Panc1 (cell line): ENCODE data around the gene IRF2. TPM values are rescaled to one million over a fixed set of nuclear protein-coding genes. Genes with fewer than 3 reads are reported as not detected.

ENCODE experiments used
- ATAC-seq: fragments of 200-7000 bp; cut with Tn5 transposase; 2 replicates; pipeline ENCODE4 v1.9.1; 2020; ENCODE audit warnings: mild to moderate bottlenecking, moderate library complexity
- BruUV-seq: library from RNA; stranded (reverse); fragments of 400-500 nt; replicated peaks from 2 replicates; lab custom pipeline; 2021; lab: Mats Ljungman, UMichigan
- CTCF ChIA-PET: fragments of 300-600 bp; sonication (Branson Sonifier 250); formaldehyde crosslinking; loops from one replicate; lab custom pipeline; 2022; ENCODE audit warnings: antibody characterized with exemption; lab: Charles Lee
- POLR2A ChIA-PET: fragments of 300-600 bp; sonication (Branson Sonifier 250); formaldehyde crosslinking; loops from one replicate; lab custom pipeline; 2022; ENCODE audit warnings: antibody characterized with exemption; lab: Charles Lee
- DNase-seq: peaks from one replicate; pipeline ENCODE4 v3.0.0-alpha.2; 2010; ENCODE audit warnings: low read depth, low spot score
- H3K27ac ChIP-seq: 2 replicates; pipeline ENCODE4 v1.5.1; 2011; ENCODE audit warnings: mild to moderate bottlenecking, low read length, inconsistent platforms
- H3K27me3 ChIP-seq: fragments of 200-500 bp; sonication (Bioruptor generic); 2 replicates; pipeline ENCODE4 v1.6.0; 2014; ENCODE audit warnings: low read length, inconsistent platforms; ENCODE audit not compliant: control insufficient read depth, insufficient read depth
- H3K36me3 ChIP-seq: fragments of 200-500 bp; sonication (Bioruptor generic); 2 replicates; pipeline ENCODE4 v1.5.1; 2014; ENCODE audit warnings: inconsistent platforms, mild to moderate bottlenecking, low read length, moderate library complexity; ENCODE audit not compliant: control insufficient read depth, insufficient read depth
- H3K4me1 ChIP-seq: 2 replicates; pipeline ENCODE4 v1.5.1; 2011; ENCODE audit warnings: inconsistent platforms, mild to moderate bottlenecking, low read length, moderate library complexity; ENCODE audit not compliant: control insufficient read depth, insufficient read depth
- H3K4me3 ChIP-seq, 2 experiments: 2 replicates each; pipeline ENCODE4 v1.5.1; 2011 to 2012; ENCODE audit warnings: low read depth in 2 of 2, low read length in 2 of 2, mild to moderate bottlenecking in 2 of 2, inconsistent platforms in 1 of 2, moderate library complexity in 1 of 2
- H3K9me3 ChIP-seq: fragments of 200-500 bp; sonication (Bioruptor generic); 2 replicates; pipeline ENCODE4 v1.5.1; 2014; ENCODE audit warnings: low read depth, mild to moderate bottlenecking, inconsistent platforms, low read length, moderate library complexity; ENCODE audit not compliant: control insufficient read depth, insufficient read depth
- CTCF ChIP-seq: fragments of 450-650 bp; IDR thresholded peaks from 2 replicates; pipeline ENCODE4 v1.5.1; 2017; ENCODE audit warnings: mild to moderate bottlenecking
- POLR2AphosphoS5 ChIP-seq: IDR thresholded peaks from 2 replicates; pipeline ENCODE4 v1.6.1; 2012; ENCODE audit warnings: mild to moderate bottlenecking, low read depth, low read length, moderate library complexity
- REST ChIP-seq, 2 experiments: IDR thresholded peaks; 2 replicates each; pipeline ENCODE4 v1.6.1; 2011 to 2012; ENCODE audit warnings: low read depth in 2 of 2, control low read depth in 1 of 2, low read length in 1 of 2, mild to moderate bottlenecking in 1 of 2, moderate library complexity in 1 of 2; ENCODE audit not compliant: insufficient read depth in 1 of 2
- SIN3A ChIP-seq: IDR thresholded peaks from 2 replicates; pipeline ENCODE4 v1.6.1; 2012; ENCODE audit warnings: low read depth, mild to moderate bottlenecking, low read length, moderate library complexity, borderline replicate concordance; ENCODE audit not compliant: insufficient read depth
- TCF7L2 ChIP-seq: IDR thresholded peaks from 2 replicates; pipeline ENCODE4 v1.6.1; 2011; ENCODE audit warnings: mild to moderate bottlenecking, low read depth, low read length, inconsistent platforms
- in situ Hi-C: cut with HindIII; loops from 2 replicates; pipeline ENCODE4 v1.10.0; 2016; ENCODE audit warnings: low sequenced_read_pairs, low pct_unique_long_range_greater_than_20kb
- intact Hi-C: fragments of 100-400 bp; cut with micrococcal nuclease; formaldehyde crosslinking; loops from one replicate; pipeline ENCODE4 v1.10.0; 2022; ENCODE audit not compliant: unreplicated experiment
- total RNA-seq: library from RNA; stranded (reverse); gene quantifications from one replicate; pipeline ENCODE4 v1.2.1, GENCODE V29; 2021; ENCODE audit not compliant: unreplicated experiment

The IRF2 gene
- total RNA-seq, 1 experiment from 2014 or later, result 16.2 TPM

GRCh38 chr4:184401397-184402171 is 72.8 kb downstream of the IRF2 start:
- no TSS peak for BruUV-seq
- CTCF ChIA-PET, result no interaction called here
- no peaks in the 10 kb centered on the region; the same call in 1 of the 2 replicates for H3K36me3 ChIP-seq

GRCh38 chr4:184400891-184401290 is 73.5 kb downstream of the IRF2 start:
- POLR2A ChIA-PET, result no interaction called here
- Histone ChIP-seq H3K27ac (no peak overlapping the region), H3K27me3 (no peaks in the 10 kb centered on the region), H3K36me3 (no peaks in the 10 kb centered on the region; the same call in 1 of the 2 replicates), H3K4me1 (no peaks in the 10 kb centered on the region), H3K4me3 (no peak overlapping the region), H3K9me3 (no peaks in the 10 kb centered on the region)
- intact Hi-C loops (no loop called here), in situ Hi-C loops (no loop called here)
- CTCF ChIA-PET, result no interaction called here
- ATAC-seq, result no peak
- no peak for TF ChIP-seq CTCF
- no peak for DNase-seq
- no TSS peak for BruUV-seq

More at GRCh38 chr4:184401397-184402171, 72.8 kb downstream of the IRF2 start:
- in situ Hi-C loops (no loop called here), intact Hi-C loops (no loop called here)
- TF ChIP-seq SIN3A (no peak), POLR2AphosphoS5 (no peak), CTCF (no peak), REST (IDR thresholded peaks at IDR 0.05; ENCODE audit: insufficient read depth in 1 of 2, low read depth in 2 of 2, low read length in 1 of 2) (no peak), TCF7L2 (no peak)
- no peak for DNase-seq
- POLR2A ChIA-PET, result no interaction called here
- Histone ChIP-seq H3K27me3 (no peaks in the 10 kb centered on the region), H3K9me3 (no peaks in the 10 kb centered on the region), H3K4me1 (no peaks in the 10 kb centered on the region), H3K27ac (no peak overlapping the region), H3K4me3 (no peak overlapping the region)
- ATAC-seq, result no peak
